ENCODE measurements around the gene SLC35A4. TPM values are rescaled to one million over a fixed set of nuclear protein-coding genes. Genes with fewer than 3 reads are reported as not detected.

The SLC35A4 gene
- 12.4 and 21.8 TPM in 2 replicates for total RNA-seq

GRCh38 chr5:140564196-140565023, at the start of gene SLC35A4, which contains the start of gene APBB3:
Gene SLC35A4 (plus strand): TSS chr5:140564828. CDS start chr5:140567170, 2,342 bp downstream.
Gene APBB3 (minus strand): TSS chr5:140564598. CDS start chr5:140564245, 353 bp downstream.
- peak; percentile 99 for DNase-seq (ENCODE audit: low read depth in 2 of 2)

GRCh38 chr5:140524003-140524402, 40.6 kb upstream of the SLC35A4 start:
- no peak for DNase-seq (ENCODE audit: low read depth in 2 of 2)

- no peak for DNase-seq (ENCODE audit: low read depth in 2 of 2)
Observed at GRCh38 chr5:140540227-140540626, 24.4 kb upstream of the SLC35A4 start.

- no peak for DNase-seq (ENCODE audit: low read depth in 2 of 2)
Observed at GRCh38 chr5:140542972-140543371, 21.7 kb upstream of the SLC35A4 start.

GRCh38 chr5:140544986-140545385, 19.6 kb upstream of the SLC35A4 start:
- no peak for DNase-seq (ENCODE audit: low read depth in 2 of 2)

- DNase-seq (ENCODE audit: low read depth in 2 of 2): no peak
Observed at GRCh38 chr5:140545606-140546005, 19.0 kb upstream of the SLC35A4 start.

GRCh38 chr5:140546851-140547507, 17.6 kb upstream of the SLC35A4 start:
- DNase-seq (ENCODE audit: low read depth in 2 of 2): no peak

- DNase-seq (ENCODE audit: low read depth in 2 of 2): peak; percentile 98 to 99
Observed at GRCh38 chr5:140547508-140548299, 16.9 kb upstream of the SLC35A4 start, which contains the start of gene EIF4EBP3. Gene EIF4EBP3 (plus strand): TSS chr5:140547662. CDS start chr5:140547738, 76 bp downstream.

GRCh38 chr5:140548300-140548688, 16.3 kb upstream of the SLC35A4 start:
- no peak for DNase-seq (ENCODE audit: low read depth in 2 of 2)

- no peak for DNase-seq (ENCODE audit: low read depth in 2 of 2)
Observed at GRCh38 chr5:140548791-140549190, 15.8 kb upstream of the SLC35A4 start.

- DNase-seq (ENCODE audit: low read depth in 2 of 2): peak; percentile 34 to 60
Observed at GRCh38 chr5:140549237-140550144, 15.1 kb upstream of the SLC35A4 start.

GRCh38 chr5:140550147-140551079, 14.2 kb upstream of the SLC35A4 start:
- DNase-seq (ENCODE audit: low read depth in 2 of 2): no peak

GRCh38 chr5:140551872-140552271, 12.8 kb upstream of the SLC35A4 start:
- no peak for DNase-seq (ENCODE audit: low read depth in 2 of 2)

- no peak for DNase-seq (ENCODE audit: low read depth in 2 of 2)
Observed at GRCh38 chr5:140553657-140554056, 11.0 kb upstream of the SLC35A4 start.

- no peak for DNase-seq (ENCODE audit: low read depth in 2 of 2)
Observed at GRCh38 chr5:140554454-140554853, 10.2 kb upstream of the SLC35A4 start.

- DNase-seq (ENCODE audit: low read depth in 2 of 2): no peak
Observed at GRCh38 chr5:140555747-140556312, 8.8 kb upstream of the SLC35A4 start.

GRCh38 chr5:140556438-140556837, 8.2 kb upstream of the SLC35A4 start:
- DNase-seq (ENCODE audit: low read depth in 2 of 2): peak; percentile 49 to 51

- peak; percentile 91 for DNase-seq (ENCODE audit: low read depth in 2 of 2)
Observed at GRCh38 chr5:140557136-140557805, 7.4 kb upstream of the SLC35A4 start, which contains the start of gene SRA1. Gene SRA1 (minus strand): TSS chr5:140557473. CDS start chr5:140557452, 21 bp downstream.

GRCh38 chr5:140557965-140558364, 6.7 kb upstream of the SLC35A4 start:
- DNase-seq (ENCODE audit: low read depth in 2 of 2): no peak

Data from lung microvascular endothelial cell (primary cell).